HG02870 (cell line): Measurements from ENCODE around the gene CMPK1.
"Not testable (repeated sequence)": the region's sequence is repeated elsewhere in the genome, so short reads cannot be mapped to it uniquely, and the experiment has no call there.

Experiments used
- ATAC-seq: cut with Tn5 transposase; IDR thresholded peaks from one replicate; pipeline ENCODE4 v1.9.1; 2021; ENCODE audit warnings: mild to moderate bottlenecking, moderate library complexity; ENCODE audit not compliant: unreplicated experiment

The CMPK1 gene

GRCh38 chr1:47333578-47333921, at the start of gene CMPK1:
CMPK1 (plus strand) TSS chr1:47333790; CDS start chr1:47333946, 156 bp downstream.
- peak; percentile 70 for ATAC-seq

GRCh38 chr1:47288116-47288515, 45.5 kb upstream of the CMPK1 start:
- not testable (repeated sequence) for ATAC-seq

- ATAC-seq: not testable (repeated sequence)
These were observed 38.7 kb upstream of the CMPK1 start for GRCh38 chr1:47294863-47295262.

- ATAC-seq: no peak
These were observed 38.0 kb upstream of the CMPK1 start for GRCh38 chr1:47295579-47295978.

GRCh38 chr1:47298025-47298699, 35.4 kb upstream of the CMPK1 start:
- ATAC-seq: no peak

GRCh38 chr1:47302472-47302871, 31.1 kb upstream of the CMPK1 start:
- ATAC-seq: no peak

GRCh38 chr1:47309427-47309826, 24.2 kb upstream of the CMPK1 start:
- ATAC-seq: no peak

- ATAC-seq: peak; percentile 97
These were observed 19.5 kb upstream of the CMPK1 start, which contains the start of gene STIL for GRCh38 chr1:47313915-47314664. STIL (minus strand) TSS chr1:47314147; CDS start chr1:47310319, 3,828 bp downstream.

GRCh38 chr1:47317841-47318240, 15.7 kb upstream of the CMPK1 start:
- no peak for ATAC-seq

GRCh38 chr1:47319968-47320367, 13.6 kb upstream of the CMPK1 start:
- not testable (repeated sequence) for ATAC-seq

- no peak for ATAC-seq
These were observed 10.0 kb upstream of the CMPK1 start for GRCh38 chr1:47323599-47324031.

GRCh38 chr1:47324682-47325081, 8.9 kb upstream of the CMPK1 start:
- ATAC-seq: no peak

GRCh38 chr1:47325528-47325927, 8.1 kb upstream of the CMPK1 start:
- no peak for ATAC-seq

GRCh38 chr1:47326271-47326670, 7.3 kb upstream of the CMPK1 start:
- ATAC-seq: no peak

GRCh38 chr1:47328992-47329391, 4.6 kb upstream of the CMPK1 start:
- no peak for ATAC-seq

GRCh38 chr1:47330212-47330611, 3.4 kb upstream of the CMPK1 start:
- ATAC-seq: no peak

- ATAC-seq: no peak
These were observed 1.7 kb upstream of the CMPK1 start for GRCh38 chr1:47331875-47332274.

GRCh38 chr1:47332779-47333577, 612 bp upstream of the CMPK1 start:
- ATAC-seq: no peak

- ATAC-seq: peak; percentile 72
These were observed 553 bp downstream of the CMPK1 start for GRCh38 chr1:47333922-47334764.

- ATAC-seq: no peak
These were observed 1.3 kb downstream of the CMPK1 start for GRCh38 chr1:47334765-47335435.
